GM12872 (cell line): ENCODE results near the gene PSORS1C1.
A peak's percentile ranks its signal among the peaks of the same experiment; 100 is the strongest.

Experiments
- TF ChIP-seq, protein P1 (sequence below): IDR thresholded peaks from 3 replicates; pipeline ENCODE4 v1.5.1; 2011; ENCODE audit warnings: low read depth, mild to moderate bottlenecking, low read length, moderate library complexity; ENCODE audit not compliant: insufficient read depth

PSORS1C1 gene

DNA sequence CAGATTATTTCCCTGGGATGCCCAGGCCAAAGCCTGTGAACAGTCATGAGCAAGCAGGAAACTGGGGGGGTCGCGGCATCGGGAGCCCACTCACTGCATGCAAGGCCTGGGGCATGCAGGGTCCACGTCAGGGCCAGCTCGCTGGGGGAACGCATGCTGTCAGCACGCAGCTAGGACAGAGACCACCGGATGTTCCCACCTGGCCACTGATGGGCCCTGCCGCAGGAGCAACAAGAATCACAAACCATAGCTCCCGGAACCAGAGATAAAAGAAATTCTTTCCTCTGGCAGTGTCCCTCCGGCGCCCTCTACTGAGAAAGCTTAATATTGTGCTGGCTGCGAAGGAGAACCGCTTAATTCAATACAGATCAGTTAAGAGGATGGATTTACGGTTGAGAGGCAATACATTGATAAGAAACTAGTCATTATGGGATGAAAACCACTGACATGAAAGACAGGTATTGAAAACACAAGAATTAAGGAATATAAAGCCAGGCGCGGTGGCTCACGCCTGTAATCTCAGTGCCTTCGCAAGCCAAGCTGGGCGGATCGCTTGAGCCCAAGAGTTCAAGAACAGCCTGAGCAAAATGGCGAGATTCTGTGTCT, 34.8 kb upstream of the PSORS1C1 start:
- TF ChIP-seq, protein P1, sequence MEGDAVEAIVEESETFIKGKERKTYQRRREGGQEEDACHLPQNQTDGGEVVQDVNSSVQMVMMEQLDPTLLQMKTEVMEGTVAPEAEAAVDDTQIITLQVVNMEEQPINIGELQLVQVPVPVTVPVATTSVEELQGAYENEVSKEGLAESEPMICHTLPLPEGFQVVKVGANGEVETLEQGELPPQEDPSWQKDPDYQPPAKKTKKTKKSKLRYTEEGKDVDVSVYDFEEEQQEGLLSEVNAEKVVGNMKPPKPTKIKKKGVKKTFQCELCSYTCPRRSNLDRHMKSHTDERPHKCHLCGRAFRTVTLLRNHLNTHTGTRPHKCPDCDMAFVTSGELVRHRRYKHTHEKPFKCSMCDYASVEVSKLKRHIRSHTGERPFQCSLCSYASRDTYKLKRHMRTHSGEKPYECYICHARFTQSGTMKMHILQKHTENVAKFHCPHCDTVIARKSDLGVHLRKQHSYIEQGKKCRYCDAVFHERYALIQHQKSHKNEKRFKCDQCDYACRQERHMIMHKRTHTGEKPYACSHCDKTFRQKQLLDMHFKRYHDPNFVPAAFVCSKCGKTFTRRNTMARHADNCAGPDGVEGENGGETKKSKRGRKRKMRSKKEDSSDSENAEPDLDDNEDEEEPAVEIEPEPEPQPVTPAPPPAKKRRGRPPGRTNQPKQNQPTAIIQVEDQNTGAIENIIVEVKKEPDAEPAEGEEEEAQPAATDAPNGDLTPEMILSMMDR: peak; percentile 78

DNA sequence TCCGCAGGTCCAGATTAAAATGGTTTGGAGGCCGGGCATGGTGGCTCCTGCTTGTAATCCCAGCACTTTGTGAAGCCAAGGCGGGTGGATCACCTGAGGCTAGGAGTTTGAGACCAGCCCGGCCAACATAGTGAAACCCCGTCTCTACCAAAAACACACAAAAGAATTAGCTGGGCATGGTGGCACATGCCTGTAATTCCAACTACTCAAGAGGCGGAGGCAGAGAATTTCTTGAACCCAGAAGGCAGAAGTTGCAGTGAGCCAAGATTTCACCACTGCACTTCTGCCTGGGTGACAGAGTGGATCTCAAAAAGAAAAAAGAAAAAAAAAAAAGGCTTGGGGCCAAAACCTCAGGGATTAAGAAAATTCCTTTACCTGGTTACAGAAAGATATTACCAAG, 32.7 kb upstream of the PSORS1C1 start:
- TF ChIP-seq, protein P1: no peak

DNA sequence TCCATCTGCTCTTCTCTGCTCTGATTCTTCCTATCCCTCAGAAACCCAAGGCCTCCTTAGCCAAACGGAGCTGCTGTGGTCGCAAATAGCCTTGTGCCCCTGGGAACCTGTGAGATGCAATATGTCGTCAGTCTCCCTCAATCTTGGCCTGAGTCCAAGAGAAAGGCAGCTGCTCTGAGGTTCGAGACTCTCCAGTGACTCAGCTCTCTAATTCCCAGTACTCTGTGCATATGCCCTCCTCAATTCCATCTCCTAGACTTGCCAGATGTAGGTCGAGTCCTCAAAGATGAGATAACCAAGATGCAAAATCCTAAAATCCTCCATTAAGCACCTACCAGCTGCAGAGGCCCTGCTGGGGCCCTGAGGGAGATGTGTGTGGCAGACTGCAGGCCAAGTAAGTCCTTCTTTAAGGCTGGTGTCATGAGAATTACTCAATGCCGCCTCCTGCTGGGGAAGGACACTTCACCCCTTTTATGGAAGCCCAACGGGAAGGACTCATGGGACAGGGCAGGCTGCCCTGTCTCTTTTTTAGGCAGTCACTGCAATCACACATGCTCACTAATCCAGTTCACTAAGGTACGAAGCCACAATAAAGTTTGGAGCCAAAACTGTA, 30.8 kb upstream of the PSORS1C1 start:
- TF ChIP-seq, protein P1: peak; percentile 68

- TF ChIP-seq, protein P1: no peak
These were observed 27.7 kb upstream of the PSORS1C1 start for GRCh38 chr6:31086788-31087440.

GRCh38 chr6:31087494-31088089, 27.0 kb upstream of the PSORS1C1 start:
- TF ChIP-seq, protein P1: peak; percentile 69

- TF ChIP-seq, protein P1: no peak
These were observed 24.2 kb upstream of the PSORS1C1 start for GRCh38 chr6:31090275-31090972.

DNA sequence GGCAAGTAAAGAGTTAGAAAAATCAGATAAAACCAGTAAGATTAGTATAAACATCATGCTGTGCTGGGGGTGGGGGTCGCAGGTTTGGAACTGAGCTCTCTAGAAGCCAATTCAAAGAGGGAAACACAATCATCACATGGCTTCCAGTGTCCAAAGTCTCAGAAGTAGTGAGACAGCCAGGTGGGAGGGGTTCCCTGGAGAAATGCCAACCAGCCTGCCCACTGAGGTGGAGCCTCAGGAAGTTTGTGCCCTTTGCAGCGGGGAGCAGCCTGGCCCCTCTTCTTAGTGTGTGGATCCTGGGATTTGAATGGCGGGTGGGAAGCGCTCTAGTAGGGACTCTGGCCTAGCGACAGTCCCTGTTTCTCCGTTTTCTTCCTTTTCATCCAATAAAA, 23.6 kb upstream of the PSORS1C1 start:
- TF ChIP-seq, protein P1: no peak
